Liver (tissue), 3 donors: ENCODE measurements around the gene GIPC2.

Experiments
- CTCF ChIP-seq: fragments of 150-350 bp; IDR thresholded peaks from 2 replicates; pipeline ENCODE4 v1.5.1; 2017; ENCODE audit warnings: improper control_type of control experiment, low read depth, low read length; ENCODE audit not compliant: missing input control
- EGR1 ChIP-seq, 2 donors: IDR thresholded peaks; 2 replicates each; pipeline ENCODE4 v1.6.1; 2016 to 2018; ENCODE audit warnings: antibody characterized with exemption in 2 of 2, low read depth in 2 of 2
- RAD21 ChIP-seq, 2 donors: IDR thresholded peaks; 2 replicates each; pipeline ENCODE4 v1.6.1; 2016; ENCODE audit warnings: antibody characterized with exemption in 2 of 2, mild to moderate bottlenecking in 2 of 2
- SP1 ChIP-seq: IDR thresholded peaks from 2 replicates; pipeline ENCODE4 v1.6.1; 2018; ENCODE audit warnings: antibody characterized with exemption, mild to moderate bottlenecking
- TF ChIP-seq, protein P1 (sequence below): IDR thresholded peaks from 2 replicates; pipeline ENCODE4 v1.6.1; 2016; ENCODE audit warnings: antibody characterized with exemption
- donor health status: healthy.
- donor health status: healthy.

DNA sequence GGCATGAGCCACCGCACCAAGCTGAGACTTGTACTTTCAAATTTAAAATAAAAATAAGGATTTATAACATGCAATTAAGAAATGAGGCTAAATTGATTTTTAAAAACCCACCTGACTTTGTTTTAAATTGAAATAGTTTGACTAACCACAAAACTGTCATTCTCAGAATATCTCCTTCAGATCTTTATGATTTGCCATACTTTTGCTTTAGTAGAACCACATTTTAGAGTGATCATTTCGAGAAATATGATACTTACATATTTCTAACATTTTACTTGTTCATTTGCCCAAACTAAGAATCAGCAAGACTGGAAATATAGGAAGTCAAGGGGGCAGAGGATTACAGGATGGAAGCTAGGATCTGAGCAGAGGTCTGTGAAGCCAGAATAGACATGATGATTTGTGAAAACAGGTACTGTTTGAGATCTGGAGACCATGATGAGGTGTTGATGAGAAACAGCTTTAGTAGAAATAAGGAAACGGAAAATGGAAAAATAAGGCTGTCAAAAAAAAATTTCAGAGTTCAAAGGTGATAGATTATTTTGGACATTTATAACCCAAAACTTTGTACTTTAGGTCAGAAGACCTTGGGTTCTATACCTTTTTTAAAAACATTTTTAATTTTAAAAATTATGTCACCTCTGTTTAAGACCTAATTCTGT, 44.8 kb downstream of the GIPC2 start:
- TF ChIP-seq CTCF (no peak), RAD21 (IDR thresholded peaks at IDR 0.05) (no peak), EGR1 (IDR thresholded peaks at IDR 0.05; ENCODE audit: low read depth in 2 of 2) (no peak), SP1 (no peak)
- TF ChIP-seq, protein P1, sequence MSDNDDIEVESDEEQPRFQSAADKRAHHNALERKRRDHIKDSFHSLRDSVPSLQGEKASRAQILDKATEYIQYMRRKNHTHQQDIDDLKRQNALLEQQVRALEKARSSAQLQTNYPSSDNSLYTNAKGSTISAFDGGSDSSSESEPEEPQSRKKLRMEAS, result no peak
